ENCODE results near the gene CRLF2. TPM values are rescaled to one million over a fixed set of nuclear protein-coding genes. Genes with fewer than 3 reads are reported as not detected.
"Not testable (repeated sequence)": the region's sequence is repeated elsewhere in the genome, so short reads cannot be mapped to it uniquely, and the experiment has no call there.

CRLF2 gene
- total RNA-seq, 1 experiment from 2014 or later = 0.34 TPM

DNA sequence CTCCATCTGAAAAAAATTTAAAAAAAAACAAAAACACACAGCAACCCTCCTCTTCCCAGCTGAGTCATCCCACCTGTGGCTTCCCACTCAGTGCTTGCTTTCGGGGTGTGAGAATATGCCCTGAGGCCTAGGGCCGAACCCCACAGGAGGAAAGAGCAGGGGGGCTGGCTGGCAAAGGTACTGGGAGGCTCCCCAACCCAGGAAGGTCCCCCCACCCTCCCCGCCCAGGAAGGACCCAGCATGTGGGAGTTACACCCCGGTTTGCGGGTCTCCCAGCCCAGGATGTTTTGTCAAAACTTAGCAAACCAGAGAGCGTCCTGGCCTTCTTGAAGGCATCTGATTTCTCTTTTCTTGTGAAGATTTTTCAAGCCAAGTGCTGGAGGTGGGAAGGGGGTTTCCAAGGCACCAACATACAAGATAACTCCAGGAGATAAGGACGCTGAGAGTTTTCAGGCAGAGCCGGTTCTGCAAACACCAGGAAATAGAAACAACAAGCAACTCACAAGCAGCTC, 30.5 kb upstream of the CRLF2 start (continued):
- no peak for TF ChIP-seq FOSL1 (IDR thresholded peaks at IDR 0.05; ENCODE audit: low read depth)
- TF ChIP-seq JUND (IDR thresholded peaks at IDR 0.05) = no peak
- TF ChIP-seq YY1 (IDR thresholded peaks at IDR 0.05; ENCODE audit: extremely low read depth, insufficient replicate concordance, low read depth, low read length) = no peak
- TF ChIP-seq SP1 (IDR thresholded peaks at IDR 0.05; ENCODE audit: low read depth) = no peak
- TF ChIP-seq EZH2phosphoT487 (IDR thresholded peaks at IDR 0.05; ENCODE audit: borderline replicate concordance) = no peak
- TF ChIP-seq CEBPB (IDR thresholded peaks at IDR 0.05; ENCODE audit: low read depth) = no peak
- no peak for TF ChIP-seq ZFX (IDR thresholded peaks at IDR 0.05)
- TF ChIP-seq SIN3A (IDR thresholded peaks at IDR 0.05; ENCODE audit: low read depth) = no peak
- TF ChIP-seq EZH2 (IDR thresholded peaks at IDR 0.05) = no peak

DNA sequence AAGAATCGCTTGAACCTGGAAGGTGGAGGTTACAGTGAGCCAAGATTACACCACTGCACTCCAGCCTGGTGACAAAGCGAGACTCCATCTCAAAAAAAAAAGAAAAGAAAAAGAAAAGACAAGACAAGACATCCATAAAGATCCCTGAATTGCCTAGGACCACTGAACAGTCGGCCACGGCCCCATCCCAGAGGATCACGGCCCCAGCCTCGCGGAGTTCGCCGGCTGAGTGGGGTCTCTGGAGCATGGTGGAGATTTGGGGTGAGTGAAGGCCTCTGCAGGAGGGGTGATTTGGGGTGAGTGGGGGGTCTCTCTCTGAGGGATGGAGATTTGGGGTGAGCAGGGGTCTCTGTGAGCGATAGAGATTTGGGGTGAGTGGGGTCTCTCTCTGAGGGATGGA, 28.1 kb upstream of the CRLF2 start:
- H3K79me2 ChIP-seq (ENCODE audit: insufficient read depth, low read length); H4K20me1 ChIP-seq (ENCODE audit: insufficient read depth); H3K27me3 ChIP-seq (ENCODE audit: insufficient read depth, low read length); DNase-seq (ENCODE audit: low read depth, low spot score); H3K4me2 ChIP-seq (ENCODE audit: low read length); BruUV-seq (replicated peaks); POLR2A ChIA-PET; H3K36me3 ChIP-seq (ENCODE audit: control insufficient read depth in 1 of 2, insufficient read depth in 2 of 2, low read length in 2 of 2); CTCF ChIA-PET; H2AFZ ChIP-seq (ENCODE audit: low read depth, low read length, poor library complexity, severe bottlenecking); RAD21 ChIA-PET (ENCODE audit: low non-redundant PET in 1 of 2, low total read pairs in 2 of 2, uncharacterized antibody in 2 of 2, unreplicated experiment in 2 of 2); H3K27ac ChIP-seq (ENCODE audit: low read depth, low read length); H3K4me3 ChIP-seq (replicated peaks in 1 of 2; ENCODE audit: low read depth in 1 of 2, low read length in 2 of 2); H3K9me2 ChIP-seq (ENCODE audit: insufficient read depth); H3K9me3 ChIP-seq (ENCODE audit: control insufficient read depth in 1 of 2, insufficient read depth in 1 of 2, low read depth in 1 of 2, low read length in 2 of 2); ATAC-seq; H3K9ac ChIP-seq (ENCODE audit: low read length); intact Hi-C loops (cut with micrococcal nuclease): not testable (repeated sequence)
- peaks cover 0 to 16% of the 10 kb centered on the region in 2 experiments; a peak in 2 of 4 replicates for H3K4me1 ChIP-seq (ENCODE audit: control insufficient read depth in 1 of 2, insufficient read depth in 2 of 2, low read length in 2 of 2)

DNA sequence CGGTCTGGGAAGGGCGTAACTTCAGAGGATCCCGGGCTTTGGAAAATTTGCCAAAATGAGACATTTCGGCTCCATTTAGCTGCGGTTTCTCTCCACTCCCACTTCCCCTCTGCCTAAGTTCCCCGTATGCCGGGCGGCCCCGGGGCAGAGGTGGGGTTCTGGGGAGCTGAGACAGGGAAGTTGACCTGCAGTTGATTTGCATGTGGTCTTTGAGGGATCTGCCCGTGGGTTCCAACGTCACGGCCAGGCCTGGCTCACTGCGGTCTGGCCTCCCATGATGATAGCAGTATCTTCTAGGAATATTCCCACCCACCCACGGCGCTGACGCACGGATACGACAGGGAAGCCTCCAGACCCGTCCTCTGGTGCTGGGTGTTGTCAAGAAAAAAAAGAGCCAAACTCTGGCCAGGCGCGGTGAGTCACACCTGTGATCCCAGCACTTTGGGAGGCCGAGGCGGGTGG, 27.3 kb upstream of the CRLF2 start:
- H3K79me2 ChIP-seq (ENCODE audit: insufficient read depth, low read length) = no peaks in the 10 kb centered on the region
- DNase-seq (ENCODE audit: low read depth, low spot score) = no peak
- no peak overlapping the region for H3K9ac ChIP-seq (ENCODE audit: low read length)
- ATAC-seq = no peak
- no peak overlapping the region for H3K4me3 ChIP-seq (replicated peaks in 1 of 2; ENCODE audit: low read depth in 1 of 2, low read length in 2 of 2)
- H3K9me3 ChIP-seq (ENCODE audit: control insufficient read depth in 1 of 2, insufficient read depth in 1 of 2, low read depth in 1 of 2, low read length in 2 of 2) = no peaks in the 10 kb centered on the region
- ChIA-PET POLR2A (no interaction called here), RAD21 (ENCODE audit: low non-redundant PET in 1 of 2, low total read pairs in 2 of 2, uncharacterized antibody in 2 of 2, unreplicated experiment in 2 of 2) (no interaction called here), CTCF (no interaction called here)
- H3K27ac ChIP-seq (ENCODE audit: low read depth, low read length) = no peak overlapping the region
- H3K27me3 ChIP-seq (ENCODE audit: insufficient read depth, low read length) = no peaks in the 10 kb centered on the region
- H3K4me1 ChIP-seq (ENCODE audit: control insufficient read depth in 1 of 2, insufficient read depth in 2 of 2, low read length in 2 of 2) = peaks cover 0 to 12% of the 10 kb centered on the region in 2 experiments; a peak in 2 of 4 replicates
- H3K9me2 ChIP-seq (ENCODE audit: insufficient read depth) = no peaks in the 10 kb centered on the region
- H3K4me2 ChIP-seq (ENCODE audit: low read length) = no peak overlapping the region
- intact Hi-C loops (cut with micrococcal nuclease) = no loop called here
- H2AFZ ChIP-seq (ENCODE audit: low read depth, low read length, poor library complexity, severe bottlenecking) = no peak overlapping the region
- no peaks in the 10 kb centered on the region for H3K36me3 ChIP-seq (ENCODE audit: control insufficient read depth in 1 of 2, insufficient read depth in 2 of 2, low read length in 2 of 2)
- no peaks in the 10 kb centered on the region for H4K20me1 ChIP-seq (ENCODE audit: insufficient read depth)
- no TSS peak for BruUV-seq (replicated peaks)
- TF ChIP-seq ZFX (IDR thresholded peaks at IDR 0.05) = no peak
- TF ChIP-seq ZNF274 (IDR thresholded peaks at IDR 0.05; ENCODE audit: low read depth, low read length) = no peak
- no peak for TF ChIP-seq CBX3 (IDR thresholded peaks at IDR 0.05; ENCODE audit: low read depth)
- TF ChIP-seq, protein P1, sequence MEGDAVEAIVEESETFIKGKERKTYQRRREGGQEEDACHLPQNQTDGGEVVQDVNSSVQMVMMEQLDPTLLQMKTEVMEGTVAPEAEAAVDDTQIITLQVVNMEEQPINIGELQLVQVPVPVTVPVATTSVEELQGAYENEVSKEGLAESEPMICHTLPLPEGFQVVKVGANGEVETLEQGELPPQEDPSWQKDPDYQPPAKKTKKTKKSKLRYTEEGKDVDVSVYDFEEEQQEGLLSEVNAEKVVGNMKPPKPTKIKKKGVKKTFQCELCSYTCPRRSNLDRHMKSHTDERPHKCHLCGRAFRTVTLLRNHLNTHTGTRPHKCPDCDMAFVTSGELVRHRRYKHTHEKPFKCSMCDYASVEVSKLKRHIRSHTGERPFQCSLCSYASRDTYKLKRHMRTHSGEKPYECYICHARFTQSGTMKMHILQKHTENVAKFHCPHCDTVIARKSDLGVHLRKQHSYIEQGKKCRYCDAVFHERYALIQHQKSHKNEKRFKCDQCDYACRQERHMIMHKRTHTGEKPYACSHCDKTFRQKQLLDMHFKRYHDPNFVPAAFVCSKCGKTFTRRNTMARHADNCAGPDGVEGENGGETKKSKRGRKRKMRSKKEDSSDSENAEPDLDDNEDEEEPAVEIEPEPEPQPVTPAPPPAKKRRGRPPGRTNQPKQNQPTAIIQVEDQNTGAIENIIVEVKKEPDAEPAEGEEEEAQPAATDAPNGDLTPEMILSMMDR (IDR thresholded peaks at IDR 0.05 in 2 of 3, conservative IDR thresholded peaks at IDR 0.05 in 1 of 3; ENCODE audit: borderline replicate concordance in 1 of 3, insufficient read depth in 1 of 3, low read depth in 2 of 3, low read length in 2 of 3) = no peak
- TF ChIP-seq, protein P2, sequence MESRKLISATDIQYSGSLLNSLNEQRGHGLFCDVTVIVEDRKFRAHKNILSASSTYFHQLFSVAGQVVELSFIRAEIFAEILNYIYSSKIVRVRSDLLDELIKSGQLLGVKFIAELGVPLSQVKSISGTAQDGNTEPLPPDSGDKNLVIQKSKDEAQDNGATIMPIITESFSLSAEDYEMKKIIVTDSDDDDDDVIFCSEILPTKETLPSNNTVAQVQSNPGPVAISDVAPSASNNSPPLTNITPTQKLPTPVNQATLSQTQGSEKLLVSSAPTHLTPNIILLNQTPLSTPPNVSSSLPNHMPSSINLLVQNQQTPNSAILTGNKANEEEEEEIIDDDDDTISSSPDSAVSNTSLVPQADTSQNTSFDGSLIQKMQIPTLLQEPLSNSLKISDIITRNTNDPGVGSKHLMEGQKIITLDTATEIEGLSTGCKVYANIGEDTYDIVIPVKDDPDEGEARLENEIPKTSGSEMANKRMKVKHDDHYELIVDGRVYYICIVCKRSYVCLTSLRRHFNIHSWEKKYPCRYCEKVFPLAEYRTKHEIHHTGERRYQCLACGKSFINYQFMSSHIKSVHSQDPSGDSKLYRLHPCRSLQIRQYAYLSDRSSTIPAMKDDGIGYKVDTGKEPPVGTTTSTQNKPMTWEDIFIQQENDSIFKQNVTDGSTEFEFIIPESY (IDR thresholded peaks at IDR 0.05; ENCODE audit: extremely low read depth, insufficient replicate concordance, low read length) = no peak
- no peak for TF ChIP-seq SP1 (IDR thresholded peaks at IDR 0.05; ENCODE audit: low read depth)
